Naive B cell (primary cell): ENCODE results near the gene TROAP. TPM values are rescaled to one million over a fixed set of nuclear protein-coding genes. Genes with fewer than 3 reads are reported as not detected.
"Not testable (repeated sequence)": the region's sequence is repeated elsewhere in the genome, so short reads cannot be mapped to it uniquely, and the experiment has no call there.

Source experiments
- ATAC-seq, 2 donors: fragments of 150-1000 bp; cut with Tn5 transposase; 2 replicates each; pipeline ENCODE4 v1.10.0; 2021; ENCODE audit warnings: low read depth in 2 of 2, mild to moderate bottlenecking in 2 of 2, moderate library complexity in 2 of 2
- DNase-seq: peaks from one replicate; pipeline ENCODE4 v3.0.0; 2022
- H3K27ac Mint-ChIP-seq, 6 donors: one replicate each; pipeline ENCODE4 v1.8.0; 2020 to 2022; ENCODE audit warnings: mild to moderate bottlenecking in 6 of 6, mixed read lengths in 6 of 6, moderate library complexity in 5 of 6, inconsistent platforms in 2 of 6
- H3K27me3 Mint-ChIP-seq, 3 donors: one replicate each; pipeline ENCODE4 v1.8.0; 2021 to 2022; ENCODE audit warnings: mixed read lengths in 3 of 3, mild to moderate bottlenecking in 1 of 3
- H3K36me3 Mint-ChIP-seq, 2 donors: one replicate each; pipeline ENCODE4 v1.8.0; 2020 to 2022; ENCODE audit warnings: mixed read lengths in 2 of 2, inconsistent platforms in 1 of 2, mild to moderate bottlenecking in 1 of 2
- H3K4me1 Mint-ChIP-seq, 3 donors: one replicate each; pipeline ENCODE4 v1.8.0; 2020 to 2022; ENCODE audit warnings: mixed read lengths in 3 of 3, inconsistent platforms in 1 of 3, mild to moderate bottlenecking in 1 of 3, moderate library complexity in 1 of 3
- H3K4me3 Mint-ChIP-seq, 8 donors: one replicate each; pipeline ENCODE4 v1.8.0; 2020 to 2022; ENCODE audit warnings: mild to moderate bottlenecking in 8 of 8, mixed read lengths in 8 of 8, moderate library complexity in 8 of 8, inconsistent platforms in 2 of 8
- H3K9me3 Mint-ChIP-seq, 7 donors: one replicate each; pipeline ENCODE4 v1.8.0; 2020 to 2022; ENCODE audit warnings: mixed read lengths in 7 of 7, mild to moderate bottlenecking in 5 of 7, inconsistent platforms in 2 of 7, moderate library complexity in 1 of 7
- polyA plus RNA-seq, 6 donors: library from polyadenylated mRNA; unstranded; fragments of 300-500 nt; fragmentation: Illumina TruSeq; gene quantifications; one replicate each; pipeline ENCODE4 v1.2.3, GENCODE V29; 2021; ENCODE audit warnings: low read depth in 6 of 6

TROAP gene
- polyA plus RNA-seq, 6 donors from 2014 or later = 0.86 to 2.1 TPM; not detected in 4

- H3K4me1 Mint-ChIP-seq = peaks cover 9 to 19% (median 9%) of the 10 kb centered on the region in 3 donors
Measured at GRCh38 chr12:49327887-49328286, 4.8 kb downstream of the TROAP start.

GRCh38 chr12:49328816-49329215 is 5.8 kb downstream of the TROAP start:
- Mint-ChIP-seq H3K27me3 (peaks cover 24 to 26% (median 26%) of the 10 kb centered on the region in 3 donors), H3K4me3 (no peak overlapping the region), H3K36me3 (no peaks in the 10 kb centered on the region), H3K27ac (no peak overlapping the region), H3K9me3 (peaks cover 0 to 3% (median 0%) of the 10 kb centered on the region in 7 donors), H3K4me1 (peaks cover 4 to 14% (median 5%) of the 10 kb centered on the region in 3 donors)
- DNase-seq (no peak), ATAC-seq (no peak)

More at GRCh38 chr12:49327887-49328286, 4.8 kb downstream of the TROAP start:
- peak overlapping the region in 1 of 6 donors; percentile 33 for H3K27ac Mint-ChIP-seq
- peak overlapping the region in 1 of 8 donors; percentile 74 for H3K4me3 Mint-ChIP-seq
- ATAC-seq (no peak), DNase-seq (no peak)
- H3K36me3 Mint-ChIP-seq = no peaks in the 10 kb centered on the region
- peaks cover 0 to under 1% (median 0%) of the 10 kb centered on the region in 7 donors for H3K9me3 Mint-ChIP-seq
- H3K27me3 Mint-ChIP-seq = peaks cover 18 to 22% (median 21%) of the 10 kb centered on the region in 3 donors

GRCh38 chr12:49330032-49330619 is 7.1 kb downstream of the TROAP start:
- ATAC-seq (no peak), DNase-seq (no peak)
- no peak overlapping the region for H3K27ac Mint-ChIP-seq
- H3K27me3 Mint-ChIP-seq = peaks cover 33 to 37% (median 37%) of the 10 kb centered on the region in 3 donors
- peaks cover 0 to 8% of the 10 kb centered on the region in 2 donors for H3K36me3 Mint-ChIP-seq
- H3K4me3 Mint-ChIP-seq = no peak overlapping the region
- peaks cover 8 to 20% (median 9%) of the 10 kb centered on the region in 3 donors for H3K4me1 Mint-ChIP-seq
- H3K9me3 Mint-ChIP-seq = peaks cover 0 to 3% (median 0%) of the 10 kb centered on the region in 7 donors

GRCh38 chr12:49330631-49331379 is 7.8 kb downstream of the TROAP start:
- H3K4me1 Mint-ChIP-seq = peaks cover 12 to 20% (median 14%) of the 10 kb centered on the region in 3 donors
- H3K9me3 Mint-ChIP-seq = peaks cover 0 to 3% (median 0%) of the 10 kb centered on the region in 7 donors
- H3K36me3 Mint-ChIP-seq = peaks cover 0 to 8% of the 10 kb centered on the region in 2 donors
- no peak overlapping the region for H3K27ac Mint-ChIP-seq
- no peak for ATAC-seq
- no peak for DNase-seq
- H3K27me3 Mint-ChIP-seq = peaks cover 40 to 44% (median 43%) of the 10 kb centered on the region in 3 donors
- no peak overlapping the region for H3K4me3 Mint-ChIP-seq

GRCh38 chr12:49331380-49332222 is 8.5 kb downstream of the TROAP start:
- H3K36me3 Mint-ChIP-seq = peaks cover 0 to 8% of the 10 kb centered on the region in 2 donors
- no peak for DNase-seq
- H3K4me3 Mint-ChIP-seq = peak overlapping the region in 3 of 8 donors; percentile 25 to 83 (median 47)
- no peak for ATAC-seq
- peak overlapping the region in 1 of 6 donors; percentile 8 for H3K27ac Mint-ChIP-seq
- peaks cover 0 to 3% (median 0%) of the 10 kb centered on the region in 7 donors for H3K9me3 Mint-ChIP-seq
- H3K27me3 Mint-ChIP-seq = peaks cover 41 to 47% (median 44%) of the 10 kb centered on the region in 3 donors
- peaks cover 13 to 20% (median 14%) of the 10 kb centered on the region in 3 donors for H3K4me1 Mint-ChIP-seq

- H3K36me3 Mint-ChIP-seq = peaks cover 0 to 14% of the 10 kb centered on the region in 2 donors
- H3K9me3 Mint-ChIP-seq = peaks cover 0 to 3% (median 0%) of the 10 kb centered on the region in 7 donors
- ATAC-seq (no peak), DNase-seq (no peak)
- H3K4me3 Mint-ChIP-seq = peak overlapping the region in 4 of 8 donors; percentile 47 to 83 (median 59)
- peak overlapping the region in 2 of 6 donors; percentile 28 to 61 for H3K27ac Mint-ChIP-seq
- peaks cover 20 to 28% (median 22%) of the 10 kb centered on the region in 3 donors for H3K4me1 Mint-ChIP-seq
- peaks cover 49 to 55% (median 53%) of the 10 kb centered on the region in 3 donors for H3K27me3 Mint-ChIP-seq
Measured at GRCh38 chr12:49332441-49332861, 9.4 kb downstream of the TROAP start.

GRCh38 chr12:49332891-49333371 is 9.9 kb downstream of the TROAP start:
- ATAC-seq (no peak), DNase-seq (no peak)
- peak overlapping the region in 2 of 6 donors; percentile 53 to 58 for H3K27ac Mint-ChIP-seq

GRCh38 chr12:49333778-49334177 is 10.7 kb downstream of the TROAP start:
- not testable (repeated sequence) for H3K9me3 Mint-ChIP-seq, H3K27ac Mint-ChIP-seq, ATAC-seq, DNase-seq
- Mint-ChIP-seq H3K4me3 (peak overlapping the region in 1 of 8 donors; percentile 83), H3K27me3 (peaks cover 58 to 68% (median 66%) of the 10 kb centered on the region in 3 donors), H3K4me1 (peaks cover 27 to 34% (median 27%) of the 10 kb centered on the region in 3 donors), H3K36me3 (peaks cover 0 to 14% of the 10 kb centered on the region in 2 donors)

More at GRCh38 chr12:49332891-49333371, 9.9 kb downstream of the TROAP start:
- peaks cover 50 to 60% (median 57%) of the 10 kb centered on the region in 3 donors for H3K27me3 Mint-ChIP-seq
- peaks cover 0 to 14% of the 10 kb centered on the region in 2 donors for H3K36me3 Mint-ChIP-seq
- peaks cover 25 to 33% (median 26%) of the 10 kb centered on the region in 3 donors for H3K4me1 Mint-ChIP-seq
- H3K9me3 Mint-ChIP-seq = peaks cover 0 to 3% (median 0%) of the 10 kb centered on the region in 7 donors
- H3K4me3 Mint-ChIP-seq = peak overlapping the region; percentile 37 to 83 (median 64)

- Mint-ChIP-seq H3K9me3 (peaks cover 0 to 3% (median 0%) of the 10 kb centered on the region in 7 donors), H3K36me3 (peaks cover 0 to 14% of the 10 kb centered on the region in 2 donors), H3K27me3 (peaks cover 58 to 73% (median 70%) of the 10 kb centered on the region in 3 donors), H3K27ac (peak overlapping the region in 1 of 6 donors; percentile 19), H3K4me1 (peaks cover 27 to 34% (median 27%) of the 10 kb centered on the region in 3 donors), H3K4me3 (peak overlapping the region in 2 of 8 donors; percentile 48 to 74)
- ATAC-seq = no peak
- no peak for DNase-seq
Measured at GRCh38 chr12:49334226-49334625, 11.2 kb downstream of the TROAP start.

GRCh38 chr12:49334681-49335080 is 11.6 kb downstream of the TROAP start:
- Mint-ChIP-seq H3K36me3 (peaks cover 0 to 14% of the 10 kb centered on the region in 2 donors), H3K4me1 (peaks cover 27 to 34% (median 27%) of the 10 kb centered on the region in 3 donors), H3K27ac (peak overlapping the region in 1 of 6 donors; percentile 19), H3K4me3 (peak overlapping the region in 3 of 8 donors; percentile 52 to 74 (median 69)), H3K27me3 (peaks cover 58 to 78% (median 75%) of the 10 kb centered on the region in 3 donors), H3K9me3 (peaks cover 0 to 3% (median 0%) of the 10 kb centered on the region in 7 donors)
- no peak for ATAC-seq
- DNase-seq = no peak

- H3K36me3 Mint-ChIP-seq = peaks cover 0 to 14% of the 10 kb centered on the region in 2 donors
- peaks cover 27 to 34% (median 27%) of the 10 kb centered on the region in 3 donors for H3K4me1 Mint-ChIP-seq
- peak overlapping the region in 2 of 6 donors; percentile 7 to 59 for H3K27ac Mint-ChIP-seq
- peaks cover 0 to 3% (median 0%) of the 10 kb centered on the region in 7 donors for H3K9me3 Mint-ChIP-seq
- peaks cover 63 to 84% (median 75%) of the 10 kb centered on the region in 3 donors for H3K27me3 Mint-ChIP-seq
- DNase-seq = no peak
- ATAC-seq = no peak
- H3K4me3 Mint-ChIP-seq = peak overlapping the region in 6 of 8 donors; percentile 35 to 76 (median 48)
Measured at GRCh38 chr12:49335118-49335954, 12.3 kb downstream of the TROAP start.
